Globus pallidus (tissue), 1 donor: ENCODE measurements around the gene SYT9.

Experiments used
- DNase-seq: peaks from one replicate; pipeline ENCODE4 v3.0.0-alpha.2; 2015; ENCODE audit warnings: low spot score

Gene SYT9

GRCh38 chr11:7251836-7252682, at the start of gene SYT9:
SYT9 (plus strand) TSS chr11:7251904; CDS start chr11:7252187, 283 bp downstream.
- DNase-seq, result peak; percentile 79

GRCh38 chr11:7202412-7202811, 49.3 kb upstream of the SYT9 start:
- no peak for DNase-seq

- DNase-seq, result no peak
Observed at GRCh38 chr11:7204778-7205177, 46.9 kb upstream of the SYT9 start.

- DNase-seq, result no peak
Observed at GRCh38 chr11:7208391-7208790, 43.3 kb upstream of the SYT9 start.

GRCh38 chr11:7219491-7219890, 32.2 kb upstream of the SYT9 start:
- no peak for DNase-seq

GRCh38 chr11:7220636-7221035, 31.1 kb upstream of the SYT9 start:
- no peak for DNase-seq

GRCh38 chr11:7222619-7223018, 29.1 kb upstream of the SYT9 start:
- DNase-seq, result no peak

GRCh38 chr11:7239877-7240276, 11.8 kb upstream of the SYT9 start:
- DNase-seq, result no peak

- no peak for DNase-seq
Observed at GRCh38 chr11:7245341-7245740, 6.4 kb upstream of the SYT9 start.

- DNase-seq, result no peak
Observed at GRCh38 chr11:7246179-7246578, 5.5 kb upstream of the SYT9 start.

- DNase-seq, result no peak
Observed at GRCh38 chr11:7250166-7250565, 1.5 kb upstream of the SYT9 start.

- no peak for DNase-seq
Observed at GRCh38 chr11:7251487-7251835, 243 bp upstream of the SYT9 start.

- DNase-seq, result no peak
Observed at GRCh38 chr11:7252683-7253213, 1.0 kb downstream of the SYT9 start.

- DNase-seq, result no peak
Observed at GRCh38 chr11:7253800-7254199, 2.1 kb downstream of the SYT9 start.

- DNase-seq, result no peak
Observed at GRCh38 chr11:7254731-7255291, 3.1 kb downstream of the SYT9 start.

GRCh38 chr11:7256943-7257342, 5.2 kb downstream of the SYT9 start:
- no peak for DNase-seq

GRCh38 chr11:7257724-7258123, 6.0 kb downstream of the SYT9 start:
- peak; percentile 77 for DNase-seq

GRCh38 chr11:7261578-7261977, 9.9 kb downstream of the SYT9 start:
- no peak for DNase-seq

- DNase-seq, result no peak
Observed at GRCh38 chr11:7262672-7263071, 11.0 kb downstream of the SYT9 start.

GRCh38 chr11:7263842-7264241, 12.1 kb downstream of the SYT9 start:
- DNase-seq, result no peak

GRCh38 chr11:7268758-7269157, 17.1 kb downstream of the SYT9 start:
- no peak for DNase-seq

- no peak for DNase-seq
Observed at GRCh38 chr11:7270233-7270865, 18.6 kb downstream of the SYT9 start.

- no peak for DNase-seq
Observed at GRCh38 chr11:7272373-7272772, 20.7 kb downstream of the SYT9 start.
